HUES48 (cell line): ENCODE data around the gene GMFB.
"Not testable (repeated sequence)": the region's sequence is repeated elsewhere in the genome, so short reads cannot be mapped to it uniquely, and the experiment has no call there.

Experiments
- H3K27ac ChIP-seq: one replicate; pipeline ENCODE4 v1.7.0; 2013; ENCODE audit warnings: low read depth, low read length, inconsistent platforms
- H3K27me3 ChIP-seq: 2 replicates; pipeline ENCODE4 v1.6.1; 2013; ENCODE audit warnings: mild to moderate bottlenecking, low read length; ENCODE audit not compliant: control insufficient read depth, insufficient read depth
- H3K36me3 ChIP-seq: 2 replicates; pipeline ENCODE4 v1.6.1; 2013; ENCODE audit warnings: low read length; ENCODE audit not compliant: control insufficient read depth, insufficient read depth
- H3K4me1 ChIP-seq: 2 replicates; pipeline ENCODE4 v1.6.1; 2013; ENCODE audit warnings: mild to moderate bottlenecking, low read length; ENCODE audit not compliant: control insufficient read depth, insufficient read depth
- H3K4me3 ChIP-seq: 2 replicates; pipeline ENCODE4 v1.5.1; 2013; ENCODE audit warnings: mild to moderate bottlenecking, low read depth, low read length
- H3K9ac ChIP-seq: 2 replicates; pipeline ENCODE4 v1.6.1; 2013; ENCODE audit warnings: mild to moderate bottlenecking, low read depth, low read length, moderate library complexity
- H3K9me3 ChIP-seq: 2 replicates; pipeline ENCODE4 v1.6.1; 2013; ENCODE audit warnings: low read length; ENCODE audit not compliant: control insufficient read depth, insufficient read depth

Gene GMFB

GRCh38 chr14:54458536-54458935 is 30.2 kb downstream of the GMFB start:
- H3K27me3 ChIP-seq, H3K9ac ChIP-seq, H3K9me3 ChIP-seq, H3K27ac ChIP-seq, H3K4me1 ChIP-seq, H3K36me3 ChIP-seq, H3K4me3 ChIP-seq: not testable (repeated sequence)

DNA sequence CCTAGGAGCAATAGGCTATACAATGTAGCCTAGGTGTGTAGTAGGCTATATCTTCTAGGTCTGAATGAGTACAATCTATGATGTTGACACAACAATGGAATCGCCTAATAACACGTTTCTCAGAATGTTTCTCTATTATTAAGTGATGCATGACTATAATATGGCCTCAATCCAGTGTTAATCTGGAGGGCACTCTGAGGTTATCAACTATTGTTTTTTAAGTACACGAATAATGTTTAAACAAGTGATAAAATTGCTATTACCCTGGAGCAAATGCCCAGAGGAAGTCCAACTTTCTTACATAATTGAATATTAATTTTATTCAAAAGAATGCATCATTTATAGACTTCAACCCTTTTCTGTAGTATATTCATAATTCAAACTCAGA is 31.2 kb downstream of the GMFB start:
- Histone ChIP-seq H3K9me3 (peaks cover 9% of the 10 kb centered on the region), H3K27me3 (no peaks in the 10 kb centered on the region), H3K27ac (no peak overlapping the region), H3K4me3 (no peak overlapping the region), H3K9ac (no peak overlapping the region), H3K36me3 (no peaks in the 10 kb centered on the region), H3K4me1 (no peaks in the 10 kb centered on the region)

- not testable (repeated sequence) for H3K4me3 ChIP-seq, H3K27me3 ChIP-seq, H3K36me3 ChIP-seq, H3K27ac ChIP-seq, H3K4me1 ChIP-seq, H3K9ac ChIP-seq, H3K9me3 ChIP-seq
Observed at GRCh38 chr14:54456820-54457608, 31.8 kb downstream of the GMFB start.

DNA sequence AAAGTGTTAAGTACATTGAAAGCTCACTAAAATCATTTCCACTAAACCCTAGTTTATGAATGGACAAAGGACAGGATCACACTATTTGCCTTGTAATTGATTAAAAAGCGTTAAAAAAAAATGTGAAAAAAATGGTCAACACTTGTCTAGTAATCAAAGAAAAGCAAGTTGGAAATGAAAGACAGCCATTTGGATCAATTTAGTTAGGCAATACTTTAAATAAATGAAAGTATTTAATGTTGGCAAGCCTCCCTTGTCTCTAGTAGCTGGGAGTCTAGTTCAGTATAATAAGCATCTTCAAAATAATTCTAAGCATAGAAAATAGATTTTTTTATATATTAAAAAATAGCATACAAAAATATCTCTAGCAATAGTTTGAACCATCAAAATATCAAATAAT is 33.4 kb downstream of the GMFB start:
- Histone ChIP-seq H3K27me3 (no peaks in the 10 kb centered on the region), H3K4me1 (no peaks in the 10 kb centered on the region), H3K9me3 (peaks cover 9% of the 10 kb centered on the region), H3K4me3 (no peak overlapping the region), H3K9ac (no peak overlapping the region), H3K36me3 (no peaks in the 10 kb centered on the region), H3K27ac (no peak overlapping the region)

- H3K36me3 ChIP-seq, H3K4me3 ChIP-seq: not testable (repeated sequence)
Observed at GRCh38 chr14:54453990-54454389, 34.8 kb downstream of the GMFB start.

GRCh38 chr14:54453252-54453651 is 35.5 kb downstream of the GMFB start:
- Histone ChIP-seq H3K27me3 (no peaks in the 10 kb centered on the region), H3K4me1 (no peaks in the 10 kb centered on the region), H3K4me3 (no peak overlapping the region), H3K36me3 (no peaks in the 10 kb centered on the region), H3K9me3 (no peaks in the 10 kb centered on the region), H3K27ac (no peak overlapping the region), H3K9ac (no peak overlapping the region)

More at GRCh38 chr14:54453990-54454389, 34.8 kb downstream of the GMFB start:
- H3K27ac ChIP-seq, H3K27me3 ChIP-seq, H3K9ac ChIP-seq, H3K9me3 ChIP-seq, H3K4me1 ChIP-seq: not testable (repeated sequence)

DNA sequence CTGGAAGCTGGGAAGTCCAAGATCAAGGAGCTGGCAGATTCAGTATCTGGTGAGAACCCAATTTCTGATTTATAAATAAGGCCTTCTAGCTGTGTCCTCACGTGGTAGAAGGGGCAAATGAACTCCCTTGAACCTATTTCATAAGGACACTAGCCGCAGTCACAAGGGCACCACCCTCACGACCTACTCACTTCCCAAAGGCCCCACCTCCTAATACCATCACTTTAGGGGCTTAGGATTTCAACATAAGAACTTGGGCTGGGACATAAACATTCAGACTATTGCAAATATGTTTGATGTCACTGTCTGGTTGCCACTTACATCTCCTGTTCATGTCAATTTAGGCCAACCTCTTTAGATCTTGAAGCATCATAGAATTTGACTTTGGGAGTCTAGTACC is 36.8 kb downstream of the GMFB start:
- Histone ChIP-seq H3K9me3 (no peaks in the 10 kb centered on the region), H3K36me3 (no peaks in the 10 kb centered on the region), H3K4me3 (no peak overlapping the region), H3K9ac (no peak overlapping the region), H3K27me3 (no peaks in the 10 kb centered on the region), H3K4me1 (no peaks in the 10 kb centered on the region), H3K27ac (no peak overlapping the region)

- Histone ChIP-seq H3K4me1 (no peaks in the 10 kb centered on the region), H3K36me3 (no peaks in the 10 kb centered on the region), H3K27ac (no peak overlapping the region), H3K9me3 (no peaks in the 10 kb centered on the region), H3K4me3 (no peak overlapping the region), H3K27me3 (no peaks in the 10 kb centered on the region), H3K9ac (no peak overlapping the region)
Observed at GRCh38 chr14:54451121-54451601, 37.6 kb downstream of the GMFB start.

DNA sequence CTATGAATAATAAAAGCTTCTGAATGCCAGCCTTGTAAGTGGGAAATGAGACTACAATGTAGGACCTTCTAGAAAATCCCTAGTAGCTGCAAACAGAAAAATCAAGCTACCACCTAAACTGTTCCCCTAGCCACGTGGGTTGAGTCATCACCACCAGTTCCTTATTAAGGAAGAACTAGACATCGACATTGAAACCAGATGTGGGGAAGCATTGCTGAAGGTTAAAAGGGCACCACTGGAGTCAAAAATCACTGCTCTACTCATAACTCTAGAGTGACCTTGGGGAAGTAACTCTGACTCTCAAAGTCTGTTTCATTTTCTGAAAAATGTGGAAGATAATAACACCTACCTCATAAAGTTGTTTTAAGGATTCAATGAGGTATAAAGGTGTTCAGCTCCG is 38.2 kb downstream of the GMFB start:
- Histone ChIP-seq H3K9ac (no peak overlapping the region), H3K27me3 (no peaks in the 10 kb centered on the region), H3K27ac (no peak overlapping the region), H3K4me1 (no peaks in the 10 kb centered on the region), H3K36me3 (no peaks in the 10 kb centered on the region), H3K9me3 (no peaks in the 10 kb centered on the region), H3K4me3 (no peak overlapping the region)

DNA sequence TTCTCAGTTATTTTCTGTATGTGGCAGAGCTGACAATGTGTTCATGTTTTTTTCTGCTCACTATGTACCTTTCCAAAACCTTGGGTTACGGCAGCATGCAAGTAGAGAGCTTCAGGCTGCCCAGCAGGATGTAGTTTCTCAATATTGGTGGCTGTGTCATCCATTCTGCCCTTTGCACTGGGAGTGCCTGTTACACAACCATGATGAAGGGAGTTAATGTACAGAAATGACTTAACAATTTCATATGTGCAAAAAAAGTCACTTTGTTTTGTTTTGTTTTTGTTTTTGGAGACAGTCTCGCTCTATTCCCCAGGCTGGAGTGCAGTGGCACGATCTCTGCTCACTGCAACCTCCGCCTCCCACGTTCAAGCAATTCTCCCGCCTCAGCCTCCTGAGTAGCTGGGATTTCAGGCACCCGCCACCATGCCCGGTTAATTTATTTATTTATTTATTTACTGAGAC is 41.5 kb downstream of the GMFB start:
- no peaks in the 10 kb centered on the region for H3K27me3 ChIP-seq
- no peak overlapping the region for H3K27ac ChIP-seq
- H3K4me1 ChIP-seq = no peaks in the 10 kb centered on the region
- H3K9ac ChIP-seq = no peak overlapping the region
- H3K36me3 ChIP-seq = no peaks in the 10 kb centered on the region
- H3K4me3 ChIP-seq = no peak overlapping the region
- H3K9me3 ChIP-seq = no peaks in the 10 kb centered on the region

DNA sequence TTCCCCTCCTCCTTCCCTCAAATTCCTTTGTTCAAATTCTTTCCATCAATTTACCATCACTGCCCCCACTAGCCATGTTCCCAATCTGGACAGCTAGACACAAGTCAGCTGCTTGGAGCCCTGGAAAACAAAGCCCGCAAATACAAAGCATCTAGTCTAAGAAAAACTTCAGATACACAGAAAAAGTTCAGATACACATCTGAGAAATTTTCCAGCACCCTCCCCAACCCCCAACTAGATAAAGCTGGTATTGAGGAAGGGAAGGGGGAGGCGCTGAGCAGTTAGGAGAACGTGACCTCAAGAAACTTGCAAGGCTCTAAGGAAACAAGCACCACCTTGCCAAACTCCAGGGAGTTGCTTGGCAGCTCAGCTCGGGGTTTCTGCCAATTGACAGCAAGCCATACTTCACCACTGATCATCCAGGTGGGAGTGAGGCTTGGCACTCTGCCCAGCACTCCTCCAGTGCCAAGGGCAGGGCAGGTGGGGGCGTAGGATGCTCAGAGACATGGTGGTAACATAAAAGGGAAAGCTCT is 42.6 kb downstream of the GMFB start:
- H3K27me3 ChIP-seq = no peaks in the 10 kb centered on the region
- no peak overlapping the region for H3K27ac ChIP-seq
- H3K9me3 ChIP-seq = no peaks in the 10 kb centered on the region

More for the DNA sequence above, 42.6 kb downstream of the GMFB start:
- H3K4me1 ChIP-seq = peaks cover 5% of the 10 kb centered on the region; the same call in 1 of the 2 replicates
- H3K4me3 ChIP-seq = no peak overlapping the region
- H3K36me3 ChIP-seq = no peaks in the 10 kb centered on the region
- no peak overlapping the region for H3K9ac ChIP-seq
